Fibroblast of mammary gland (primary cell): Measurements from ENCODE around the gene RBM6.

Source experiments
- DNase-seq: peaks from one replicate; pipeline ENCODE4 v3.0.0-alpha.2; 2010; ENCODE audit warnings: low read depth
- H3K4me3 ChIP-seq: 2 replicates; pipeline ENCODE4 v1.5.1; 2011; ENCODE audit warnings: low read depth, mild to moderate bottlenecking, low read length, moderate library complexity; ENCODE audit not compliant: control insufficient read depth
- CTCF ChIP-seq: conservative IDR thresholded peaks from 2 replicates; pipeline ENCODE4 v1.5.1; 2011; ENCODE audit warnings: low read depth, low read length, inconsistent platforms; ENCODE audit not compliant: control insufficient read depth, insufficient read depth

Gene RBM6

DNA sequence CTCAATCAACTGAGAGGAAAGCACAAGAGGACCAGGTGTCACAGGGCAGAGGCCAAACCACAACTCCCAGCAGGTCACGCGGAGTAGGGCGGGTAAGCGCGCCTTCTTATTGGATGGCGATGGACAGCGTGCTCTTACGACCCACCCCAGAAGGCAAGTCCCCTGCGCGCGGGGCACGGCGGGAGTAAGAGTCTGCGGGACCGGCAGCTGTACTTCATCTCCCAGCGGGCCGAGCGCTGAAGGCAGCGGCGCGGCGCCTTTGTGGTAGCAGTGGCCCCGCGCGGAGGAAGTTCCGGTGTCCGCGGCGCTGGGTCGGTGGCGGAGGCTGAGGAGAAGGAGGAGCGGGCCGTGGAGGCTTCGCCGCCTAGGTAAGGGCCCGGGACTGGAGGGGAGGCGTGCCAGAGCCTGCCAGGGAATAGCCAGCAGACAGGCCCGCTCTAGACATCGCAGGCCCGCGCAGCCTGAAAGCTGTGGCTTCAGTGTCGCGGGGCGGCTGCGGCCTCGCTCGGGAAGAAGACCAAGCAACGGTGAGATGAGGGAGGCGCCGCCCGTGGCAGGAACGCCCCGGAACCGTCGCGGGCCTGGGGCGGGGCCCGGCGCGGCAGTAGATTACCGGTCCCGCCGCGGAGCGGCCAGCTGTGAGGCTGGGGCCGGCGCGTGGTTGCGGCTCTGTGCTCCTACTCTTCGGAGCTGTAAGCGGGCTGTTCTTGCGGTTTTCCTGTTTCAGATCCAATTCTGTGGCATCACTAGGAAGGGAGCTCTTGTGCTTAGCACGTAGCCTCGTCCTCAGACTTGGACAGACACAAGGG, at the start of gene RBM6:
RBM6 (plus strand) TSS at position 293 of the 809 bp plus-strand sequence. CDS start 22,492 bp downstream, outside the sequence.
- peak within 1 kb of the TSS; percentile 63 for H3K4me3 ChIP-seq

GRCh38 chr3:49895791-49896190, 44.2 kb upstream of the RBM6 start:
- DNase-seq: no peak
- H3K4me3 ChIP-seq: no peak overlapping the region
- TF ChIP-seq CTCF: no peak

More for the DNA sequence above, at the start of gene RBM6:
- TF ChIP-seq CTCF: no peak
- peak; percentile 98 for DNase-seq

GRCh38 chr3:49896345-49896744, 43.6 kb upstream of the RBM6 start:
- H3K4me3 ChIP-seq: no peak overlapping the region
- TF ChIP-seq CTCF: no peak
- no peak for DNase-seq

GRCh38 chr3:49898991-49899390, 41.0 kb upstream of the RBM6 start:
- no peak for DNase-seq
- no peak overlapping the region for H3K4me3 ChIP-seq
- TF ChIP-seq CTCF: no peak

DNA sequence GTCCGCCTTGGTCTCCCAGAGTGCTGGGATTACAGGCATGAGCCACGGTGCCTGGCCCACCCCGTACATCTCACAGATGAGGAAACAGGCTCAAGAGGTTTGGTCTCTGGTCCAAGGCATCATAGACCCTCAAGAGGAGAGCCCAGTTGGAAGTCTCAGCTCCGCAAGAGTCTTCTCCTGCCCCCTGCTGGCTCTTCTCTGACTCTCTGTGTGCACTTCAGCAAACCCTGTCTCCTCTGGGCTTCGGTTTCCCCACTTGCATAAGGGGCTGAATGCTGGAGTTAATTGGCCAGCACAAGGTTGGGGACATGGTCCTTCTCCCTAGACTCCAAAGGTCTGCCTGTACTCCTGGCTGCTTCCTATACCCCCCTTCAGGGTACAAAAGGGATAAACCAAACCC, 40.1 kb upstream of the RBM6 start:
- TF ChIP-seq CTCF: peak; percentile 27
- no peak overlapping the region for H3K4me3 ChIP-seq
- DNase-seq: peak; percentile 17

DNA sequence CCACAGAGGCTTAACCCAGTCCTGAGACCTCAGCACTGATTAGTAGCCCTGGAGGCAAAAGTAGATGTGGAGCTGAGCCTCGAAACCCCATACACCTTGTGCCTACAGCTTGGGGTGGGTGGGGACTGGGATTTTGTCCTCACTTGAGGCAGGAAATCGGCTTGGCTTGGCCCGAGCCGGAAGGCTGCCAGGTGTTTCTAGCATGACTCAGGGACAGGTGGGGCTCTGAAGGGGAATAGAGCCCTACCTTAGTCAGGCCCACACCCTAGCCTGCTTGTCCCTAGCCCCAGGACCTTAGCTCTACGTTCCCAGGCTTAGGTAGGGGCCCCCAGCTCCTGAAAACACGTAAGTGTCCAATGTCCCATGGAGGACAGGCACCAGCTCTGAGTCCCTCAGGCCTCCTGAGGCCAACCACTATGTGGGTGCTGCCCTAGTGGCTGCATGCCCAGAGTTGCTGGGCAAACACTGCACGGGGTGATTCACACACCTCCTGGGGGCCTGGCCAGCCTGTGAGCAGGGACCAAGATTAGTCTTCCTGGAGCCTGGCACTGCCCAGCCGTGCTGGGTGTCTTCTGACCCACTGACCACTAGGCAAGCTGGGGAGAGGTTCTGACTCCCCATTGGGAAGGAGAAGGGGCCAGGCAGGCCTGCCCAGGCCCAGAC, 39.3 kb upstream of the RBM6 start:
- no peak overlapping the region for H3K4me3 ChIP-seq
- TF ChIP-seq CTCF: no peak
- peak; percentile 8 for DNase-seq
